GM19455 (cell line): ENCODE data around the gene LRRC25.
"Not testable (repeated sequence)": the region's sequence is repeated elsewhere in the genome, so short reads cannot be mapped to it uniquely, and the experiment has no call there.

Experiments used
- ATAC-seq: cut with Tn5 transposase; IDR thresholded peaks from one replicate; pipeline ENCODE4 v1.9.1; 2021; ENCODE audit not compliant: unreplicated experiment

LRRC25 gene

DNA sequence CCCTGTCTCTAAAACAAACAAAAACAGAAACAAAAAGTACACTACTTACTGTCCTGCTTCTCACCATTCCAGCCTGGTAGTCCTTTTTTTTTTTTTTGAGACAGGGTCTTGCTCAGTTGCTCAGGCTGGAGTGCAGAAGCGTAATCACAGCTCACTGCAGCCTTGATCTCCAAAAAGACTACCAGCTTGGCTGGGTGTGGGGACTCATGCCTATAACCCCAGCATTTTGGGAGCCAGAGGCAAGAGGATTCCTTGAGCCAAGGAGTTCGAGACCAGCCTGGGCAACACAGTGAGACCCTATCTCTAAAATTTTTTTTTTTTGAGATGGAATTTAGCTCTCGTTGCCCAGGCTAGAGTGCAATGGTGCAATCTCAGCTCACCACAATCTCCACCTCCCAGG lies 16.6 kb downstream of the LRRC25 start:
- no peak for ATAC-seq

DNA sequence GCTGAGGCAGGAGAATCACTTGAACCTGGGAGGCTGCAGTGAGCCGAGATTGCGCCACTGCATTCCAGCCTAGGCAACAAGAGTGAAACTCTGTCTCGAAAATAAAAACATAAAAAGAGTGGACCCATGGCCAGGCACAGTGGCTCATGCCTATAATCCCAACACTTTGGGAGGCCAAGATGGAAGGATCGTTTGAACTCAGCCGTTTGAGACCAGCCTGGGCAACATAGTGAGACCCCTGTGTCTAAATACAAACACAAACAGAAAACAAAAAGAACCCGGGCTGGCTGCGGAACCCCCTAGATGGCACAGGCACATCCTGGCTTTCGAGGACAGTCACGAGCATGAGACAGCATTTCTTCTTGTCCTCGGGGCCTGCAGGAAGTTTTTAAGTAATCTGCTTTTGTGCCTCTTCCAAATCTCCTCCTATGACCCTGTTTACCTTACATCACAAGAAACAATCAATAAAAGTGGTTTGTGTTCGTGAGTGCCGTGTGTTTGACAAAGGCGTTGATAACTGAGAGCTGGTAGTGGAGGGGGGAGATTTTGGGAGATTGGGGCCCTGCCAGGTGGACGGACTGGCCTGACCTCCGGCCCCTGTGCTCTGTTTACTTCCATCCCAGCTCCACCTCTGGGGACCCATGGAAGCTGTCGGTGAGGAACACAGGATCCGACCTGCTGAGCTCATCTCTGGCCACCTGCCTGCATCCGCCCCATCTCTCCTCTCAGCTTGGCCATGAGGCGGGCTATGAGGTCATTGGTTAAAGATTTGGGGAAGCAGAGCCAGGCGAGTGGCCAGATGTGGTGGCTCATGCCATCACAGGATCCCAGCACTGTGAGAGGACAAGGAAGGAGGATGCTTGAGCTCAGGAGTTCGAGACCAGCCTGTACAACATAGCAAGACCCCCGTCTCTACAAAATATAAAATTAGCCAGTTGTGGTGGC lies 17.3 kb downstream of the LRRC25 start:
- no peak for ATAC-seq

DNA sequence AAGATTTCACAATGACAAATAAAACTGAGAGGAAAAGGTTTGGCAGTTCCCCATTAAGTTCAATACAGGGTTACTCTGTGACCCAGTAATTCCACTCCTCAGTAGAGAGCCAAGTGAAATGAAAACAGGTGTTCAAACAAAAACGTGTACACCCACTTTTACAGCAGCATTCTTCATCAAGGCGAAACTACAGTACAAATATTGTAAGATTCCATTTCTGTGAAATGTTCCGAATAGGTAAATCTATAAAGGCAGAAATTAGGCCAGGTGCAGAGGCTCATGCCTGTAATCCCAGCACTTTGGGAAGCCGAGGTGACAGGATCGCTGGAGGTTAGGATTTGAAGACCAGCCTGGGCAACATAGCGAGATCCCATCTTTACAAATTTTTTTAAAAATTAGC lies 20.4 kb downstream of the LRRC25 start:
- ATAC-seq, result no peak

DNA sequence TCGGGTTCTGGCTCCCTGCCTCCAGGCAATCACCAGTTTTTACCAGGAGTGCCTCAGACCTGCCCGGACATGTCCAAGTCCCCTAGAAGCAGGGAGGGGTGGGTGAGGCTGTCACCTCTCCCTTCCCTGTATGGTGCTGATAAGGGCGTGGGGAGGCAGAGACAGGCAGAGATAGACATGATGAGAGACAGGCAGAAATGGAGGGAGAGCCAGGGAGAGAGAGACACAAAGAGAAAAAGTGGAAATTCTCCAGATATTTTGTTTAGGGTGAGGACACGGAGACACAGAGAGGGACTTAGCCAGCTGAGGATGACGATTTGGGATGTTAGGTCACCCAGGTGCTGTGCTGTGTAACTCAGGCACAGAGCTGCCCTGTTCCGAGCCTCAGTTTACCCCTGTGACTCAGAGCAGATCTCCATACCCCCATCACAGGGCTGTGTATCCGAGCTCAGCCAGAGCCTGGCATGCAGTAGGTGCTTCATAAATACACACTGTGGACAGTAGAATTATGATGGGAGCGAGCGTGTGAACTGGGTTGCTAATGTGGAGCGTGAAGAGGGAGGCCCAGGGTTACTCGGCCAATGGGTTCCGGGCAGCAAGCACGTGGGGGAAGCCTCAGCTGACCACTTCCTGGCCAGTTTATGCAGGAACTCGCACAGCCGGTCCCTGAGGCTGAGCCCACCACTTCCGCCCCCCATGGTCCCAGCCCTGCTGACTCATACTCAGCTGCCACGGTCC lies 23.4 kb downstream of the LRRC25 start:
- peak; percentile 77 for ATAC-seq

DNA sequence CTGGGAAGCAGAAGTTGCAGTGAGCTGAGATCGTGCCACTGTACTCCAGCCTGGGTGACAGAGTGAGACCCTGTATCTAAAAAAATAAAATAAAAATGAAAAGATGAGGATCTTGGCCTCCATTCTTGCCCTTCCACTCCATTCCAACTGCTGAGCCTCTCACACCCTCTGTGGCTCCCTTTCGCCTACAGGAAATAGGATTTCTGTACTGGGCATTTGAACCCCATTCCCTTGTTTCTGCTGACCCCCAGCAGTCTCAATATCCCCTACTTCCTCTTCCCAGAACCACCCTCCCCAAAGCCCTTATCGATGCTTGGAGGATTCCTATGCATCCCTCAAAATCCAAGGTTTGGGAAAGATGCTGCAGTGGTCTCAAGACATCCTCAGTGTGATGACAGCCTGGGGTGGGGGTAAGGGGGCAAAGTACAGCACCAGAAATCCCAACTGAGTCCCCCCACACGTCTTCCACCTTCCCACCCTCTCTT lies 24.0 kb downstream of the LRRC25 start:
- ATAC-seq, result no peak

DNA sequence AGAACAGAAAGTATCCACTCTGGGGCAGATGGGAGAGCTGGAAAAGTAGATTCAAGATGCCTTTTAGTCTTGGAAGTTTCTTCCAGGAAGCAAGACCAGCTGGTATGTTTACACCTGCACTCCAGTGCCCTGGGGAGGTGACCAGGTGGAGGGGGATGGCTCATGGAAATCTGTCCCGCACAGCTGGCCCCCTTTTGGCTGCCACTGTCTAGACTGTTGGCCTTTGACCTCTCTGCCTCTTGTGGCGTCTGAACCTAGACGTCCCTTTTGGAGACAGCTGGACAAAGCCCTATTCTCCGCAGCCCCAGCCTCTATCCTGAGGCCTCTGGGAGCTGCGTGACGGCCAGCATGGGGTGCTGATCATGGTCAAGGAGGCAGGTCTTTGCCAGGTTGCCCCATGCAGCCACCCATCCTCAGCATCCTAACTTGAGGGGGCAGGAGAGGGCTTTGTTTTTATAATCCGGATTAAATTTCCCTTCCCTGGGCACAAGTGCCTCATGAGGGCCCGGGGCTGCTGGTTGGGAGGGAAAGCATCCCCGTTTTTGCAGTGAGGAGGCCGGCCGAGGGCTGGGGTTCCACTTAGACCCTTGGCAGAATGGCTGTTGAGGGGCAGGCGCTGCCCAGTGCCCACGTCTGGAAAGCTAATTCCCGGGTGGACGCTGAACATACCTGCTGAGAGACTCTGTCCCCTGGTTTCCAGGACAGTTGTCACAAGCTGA lies 28.8 kb downstream of the LRRC25 start:
- ATAC-seq, result no peak

DNA sequence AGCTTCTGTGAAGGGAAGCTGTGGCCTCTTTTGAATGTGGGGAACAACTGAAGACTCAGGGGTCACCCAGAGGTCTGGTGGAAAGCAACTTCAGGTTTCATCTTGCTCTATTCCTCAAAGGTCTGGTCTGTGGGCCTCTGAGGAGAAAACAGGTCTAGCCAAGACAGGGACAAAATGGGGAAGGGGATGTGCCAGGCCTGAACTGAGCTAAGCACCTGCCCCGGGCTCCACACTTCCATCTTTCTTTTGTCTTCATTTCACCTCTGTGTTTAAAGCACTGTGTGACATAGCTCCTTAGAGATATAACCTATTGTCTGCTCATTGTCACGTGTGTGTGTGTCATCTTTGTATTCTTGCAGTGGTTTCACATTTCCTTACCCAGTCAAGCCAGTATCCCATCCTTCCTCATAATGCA lies 31.4 kb downstream of the LRRC25 start:
- no peak for ATAC-seq

DNA sequence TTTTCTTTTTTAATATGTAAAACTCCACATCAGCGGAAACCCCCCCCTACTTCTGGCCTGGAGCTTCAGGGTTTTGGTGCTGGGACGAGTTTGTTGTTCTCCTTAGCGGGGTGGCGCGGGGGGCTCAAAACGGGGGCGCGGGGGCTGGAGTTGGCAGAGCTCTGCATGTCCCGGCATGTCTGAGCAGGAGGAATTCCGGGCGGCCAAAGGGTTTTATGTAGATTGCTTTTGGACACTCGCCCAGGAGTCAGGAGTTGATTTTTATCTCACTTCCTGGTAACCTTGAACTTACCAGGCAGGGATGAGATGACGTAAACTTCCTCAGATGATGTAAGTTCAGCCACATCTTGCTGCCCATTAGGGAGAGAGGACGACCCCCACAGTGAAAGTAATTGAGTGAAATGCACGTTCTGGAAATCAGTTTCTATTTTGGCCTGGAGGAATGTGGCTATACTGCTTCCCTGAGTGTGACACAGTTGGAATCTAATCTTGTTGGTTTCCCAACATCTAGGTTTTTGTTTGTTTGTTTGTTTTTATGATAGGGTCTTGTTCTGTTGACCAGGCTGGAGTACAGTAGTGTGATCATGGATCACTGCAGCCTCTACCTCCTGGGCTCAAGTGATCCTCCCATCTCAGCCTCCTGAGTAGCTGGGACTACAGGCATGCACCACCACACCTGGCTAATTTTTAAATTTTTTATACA lies 32.4 kb downstream of the LRRC25 start:
- no peak for ATAC-seq

DNA sequence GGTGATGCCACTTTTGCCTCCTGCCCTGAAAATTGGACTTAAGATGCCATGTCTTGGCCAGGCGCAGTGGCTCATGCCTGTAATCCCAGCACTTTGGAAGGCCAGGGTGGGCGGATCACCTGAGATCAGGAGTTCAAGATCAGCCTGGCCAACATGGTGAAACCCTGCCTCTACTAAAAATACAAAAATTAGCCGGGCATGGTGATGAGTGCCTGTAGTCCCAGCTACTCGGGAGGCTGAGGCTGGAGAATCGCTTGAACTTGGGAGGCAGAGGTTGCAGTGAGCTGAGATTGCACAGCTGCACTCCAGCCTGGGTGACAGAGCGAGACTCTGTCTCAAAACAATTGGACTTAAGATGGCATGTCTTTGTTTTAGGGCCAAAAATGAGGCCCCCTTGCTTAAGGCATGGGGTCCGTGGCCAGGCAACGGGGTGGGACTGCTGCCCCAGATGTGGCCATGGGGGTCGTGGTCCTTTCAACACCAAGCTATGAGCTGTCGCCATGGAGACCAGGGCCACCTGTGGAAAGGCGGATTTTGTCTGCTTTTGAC lies 33.1 kb downstream of the LRRC25 start:
- ATAC-seq, result not testable (repeated sequence)

DNA sequence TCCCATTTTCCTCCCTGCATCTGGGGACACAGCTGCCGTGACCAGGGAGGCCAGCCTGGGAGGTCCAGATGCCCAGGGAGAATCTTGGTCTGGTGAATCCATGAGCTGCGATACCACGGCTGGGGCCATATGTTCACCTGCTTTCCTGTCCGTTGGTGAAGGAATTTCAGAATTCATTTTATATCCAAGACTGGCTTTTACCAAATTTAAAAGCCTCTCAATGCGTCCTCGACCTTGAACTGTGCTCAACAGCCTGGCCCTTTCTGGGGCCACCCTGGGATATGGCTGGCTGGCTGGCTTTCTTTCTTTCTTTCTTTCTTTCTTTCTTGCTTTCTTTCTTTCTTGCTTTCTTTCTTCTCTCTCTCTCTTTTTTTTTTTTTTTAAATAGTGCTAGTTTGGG lies 33.6 kb downstream of the LRRC25 start:
- no peak for ATAC-seq

DNA sequence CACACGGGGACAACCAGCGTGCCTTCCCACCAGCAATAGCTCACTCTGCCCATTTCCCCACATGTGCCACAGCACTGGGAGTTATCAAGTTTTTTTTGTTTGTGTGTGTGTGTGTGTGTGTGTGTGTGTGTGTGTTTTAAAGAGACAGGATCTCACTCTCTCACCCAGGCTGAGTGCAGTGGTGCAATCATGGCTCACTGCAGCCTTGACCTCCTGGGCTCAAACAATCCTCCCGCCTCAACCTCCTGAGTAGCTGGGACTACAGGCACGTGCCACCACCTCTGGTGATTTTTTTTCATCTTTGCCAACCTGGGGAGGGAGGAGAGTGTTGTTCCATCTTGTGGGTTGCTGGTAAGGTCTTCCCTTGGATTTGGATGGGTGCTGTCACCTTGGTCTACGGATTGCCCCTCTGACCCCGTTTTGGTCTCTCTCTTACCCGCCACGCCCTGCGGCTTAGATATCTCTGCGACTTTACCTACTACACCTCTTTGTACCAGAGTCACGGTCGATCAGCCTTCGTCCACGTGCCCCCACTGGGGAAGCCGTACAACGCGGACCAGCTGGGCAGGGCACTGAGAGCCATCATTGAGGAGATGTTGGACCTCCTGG lies 34.4 kb downstream of the LRRC25 start:
- no peak for ATAC-seq

DNA sequence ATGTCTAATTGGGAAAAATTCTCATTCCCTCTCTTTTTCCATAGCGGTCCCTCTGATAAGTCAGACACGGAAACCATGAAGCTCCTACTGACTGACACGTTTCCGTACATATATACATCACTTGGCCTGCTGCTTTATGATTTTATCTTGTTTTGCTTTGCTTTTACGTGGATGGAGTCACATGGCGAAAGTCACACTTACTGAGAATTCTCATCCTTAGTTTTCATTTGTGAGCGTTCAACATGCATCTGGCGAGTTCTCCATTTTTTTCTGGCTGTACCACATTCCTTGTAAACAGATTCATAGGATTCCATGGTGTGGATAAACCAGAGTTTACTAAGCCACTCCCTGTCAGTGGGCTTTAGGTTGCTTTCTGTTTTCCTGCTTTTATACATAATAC lies 35.8 kb downstream of the LRRC25 start:
- ATAC-seq, result no peak

DNA sequence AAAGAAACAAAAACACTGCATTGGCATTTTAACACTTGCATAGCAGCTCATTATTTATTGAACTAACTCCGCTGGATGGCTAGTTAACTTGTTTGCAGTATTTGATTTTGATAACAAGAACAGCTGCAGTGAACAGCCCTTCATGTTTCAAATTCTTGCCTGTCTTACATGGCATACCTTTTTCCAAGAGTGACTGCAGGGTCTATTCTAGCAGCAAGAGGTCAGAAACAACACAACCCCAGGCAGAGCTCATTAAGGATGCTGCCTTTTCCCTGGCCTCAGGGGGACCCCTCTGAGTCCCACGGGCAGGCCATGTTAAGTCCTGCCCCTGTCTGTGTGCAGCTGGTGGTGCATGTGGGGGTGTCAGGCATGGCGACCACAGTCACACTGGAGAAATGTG lies 40.4 kb downstream of the LRRC25 start:
- ATAC-seq, result no peak

DNA sequence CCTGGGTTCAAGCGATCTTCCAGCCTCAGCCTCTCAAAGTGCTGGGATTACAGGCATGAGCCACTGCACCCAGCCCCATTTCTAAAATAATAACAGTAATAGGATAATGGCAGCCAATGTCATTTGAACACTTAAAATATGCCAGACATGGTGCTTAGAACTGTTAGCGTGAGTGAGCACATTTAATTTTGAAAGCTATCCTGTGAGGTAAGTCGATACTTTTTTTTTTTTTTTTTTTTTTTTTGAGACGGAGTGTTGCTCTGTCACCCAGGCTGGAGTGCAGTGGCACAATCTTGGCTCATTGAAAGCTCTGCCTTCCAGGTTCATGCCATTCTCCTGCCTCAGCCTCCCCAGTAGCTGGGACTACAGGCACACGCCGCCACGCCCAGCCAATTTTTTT lies 42.7 kb downstream of the LRRC25 start:
- not testable (repeated sequence) for ATAC-seq

DNA sequence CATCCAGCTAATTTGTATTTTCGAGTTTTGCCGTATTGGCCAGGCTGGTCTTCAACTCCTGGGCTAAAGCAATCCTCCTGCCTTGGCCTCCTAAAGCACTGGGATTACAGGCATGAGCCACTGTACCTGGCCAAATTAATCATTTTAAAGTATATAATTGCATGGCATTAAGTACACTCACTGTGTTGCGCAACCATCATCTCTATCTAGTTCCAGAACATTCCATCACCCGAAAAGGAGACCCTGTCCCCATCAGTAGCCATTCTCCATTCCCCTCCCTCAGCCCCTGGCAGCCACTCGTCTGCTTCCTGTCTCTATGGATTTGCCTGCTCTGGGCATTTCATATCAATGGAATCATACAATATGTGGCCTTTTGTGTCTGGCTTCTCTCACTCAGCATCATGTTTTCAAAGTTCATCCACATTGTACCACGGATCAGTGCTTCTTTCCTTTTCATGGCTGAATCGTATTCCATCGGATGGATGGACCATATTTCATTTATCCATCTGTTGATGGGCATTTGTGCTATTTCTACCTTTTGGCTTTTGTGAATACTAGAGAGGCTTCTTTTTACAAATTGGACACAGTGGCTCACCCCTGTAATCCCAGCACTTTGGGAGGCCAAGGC lies 43.9 kb downstream of the LRRC25 start:
- no peak for ATAC-seq

DNA sequence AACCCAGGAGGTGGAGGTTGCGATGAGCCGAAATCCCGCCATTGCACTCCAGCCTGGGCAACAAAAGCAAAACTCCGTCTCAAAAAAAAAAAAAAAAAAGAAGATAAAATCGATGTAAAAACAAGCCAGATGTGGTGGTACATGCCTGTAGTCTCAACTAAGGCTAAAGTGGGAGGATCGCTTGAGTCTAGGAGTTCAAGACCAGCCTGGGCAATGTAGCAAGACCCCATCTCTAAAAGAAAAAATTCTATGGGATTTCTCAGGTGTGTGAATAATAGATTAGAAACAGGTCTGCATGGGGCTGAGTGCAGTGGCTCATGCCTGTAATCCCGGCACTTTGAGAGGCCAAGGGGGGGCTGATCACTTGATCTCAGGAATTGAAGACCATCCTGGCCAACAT lies 45.9 kb downstream of the LRRC25 start:
- ATAC-seq, result no peak

DNA sequence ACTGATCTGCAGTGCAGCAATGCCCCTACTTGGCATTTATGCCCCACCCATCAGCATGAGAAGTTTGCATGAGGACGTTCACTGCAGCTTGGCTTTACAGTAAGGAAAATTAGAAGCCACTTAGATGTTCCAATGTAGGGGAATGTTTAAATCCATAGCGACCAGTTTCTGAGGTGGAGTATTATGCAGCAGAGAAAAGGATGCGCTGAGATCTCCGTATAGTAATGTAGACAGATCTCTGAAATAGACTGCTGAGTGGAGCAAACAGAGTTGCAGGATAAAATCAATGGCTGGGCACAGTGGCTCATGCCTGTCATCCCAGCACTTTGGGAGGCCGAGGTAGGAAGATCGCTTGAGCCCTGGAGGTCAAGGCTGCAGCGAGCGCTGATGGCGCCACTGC lies 46.9 kb downstream of the LRRC25 start:
- no peak for ATAC-seq

DNA sequence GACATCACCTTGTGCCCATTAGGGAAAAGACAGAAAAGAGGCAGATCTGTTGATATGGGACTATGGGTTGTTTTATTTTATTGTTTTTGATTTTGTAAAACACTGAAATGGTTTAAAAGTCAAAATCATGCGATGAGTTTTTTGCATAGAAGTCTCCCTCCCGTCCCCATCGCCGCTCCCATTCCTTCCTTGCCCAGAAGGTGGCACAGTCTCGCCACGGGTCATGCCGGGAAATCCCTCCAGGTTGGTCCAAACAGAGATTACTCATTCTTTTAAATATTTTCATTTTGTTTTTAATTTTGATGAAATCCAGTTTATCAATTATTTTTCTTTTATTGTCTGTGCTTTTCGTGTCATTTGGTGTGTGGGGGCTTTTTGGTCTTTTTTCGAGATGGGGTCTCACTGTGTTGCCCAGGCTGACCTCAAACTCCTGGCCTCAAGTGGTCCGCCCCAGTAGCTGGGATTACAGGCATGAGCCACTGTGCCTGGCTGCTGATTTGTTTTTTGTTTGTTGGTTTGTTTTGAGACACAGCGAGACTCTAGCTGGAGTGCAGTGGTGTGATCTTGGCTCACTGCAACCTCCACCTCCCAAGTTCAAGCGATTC lies 47.8 kb downstream of the LRRC25 start:
- no peak for ATAC-seq

DNA sequence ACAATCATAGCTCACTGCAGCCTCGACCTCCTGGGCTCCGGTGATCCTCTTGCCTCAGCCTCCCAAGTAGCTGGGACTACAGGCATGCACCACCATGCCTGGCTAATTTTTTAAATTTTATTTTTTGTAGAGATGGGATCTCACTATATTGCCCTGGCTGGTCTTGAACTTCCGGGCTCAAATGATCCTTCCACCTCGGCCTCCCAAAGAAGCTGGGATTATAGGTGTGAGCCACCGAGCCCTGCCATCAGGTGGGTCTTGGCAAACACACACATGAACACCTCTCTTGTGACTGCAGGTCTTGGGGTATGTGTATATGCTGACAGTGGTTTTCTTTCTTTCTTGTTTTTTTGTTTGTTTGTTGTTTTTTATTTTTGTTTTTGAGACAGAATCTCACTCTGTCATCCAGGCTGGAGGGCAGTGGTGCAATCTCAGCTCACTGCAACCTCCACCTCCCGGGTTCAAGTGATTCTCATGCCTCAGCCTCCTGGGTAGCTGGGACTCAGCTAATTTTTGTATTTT lies 48.5 kb downstream of the LRRC25 start:
- ATAC-seq, result not testable (repeated sequence)
